ENCODE results near the gene RPL29.

DNA sequence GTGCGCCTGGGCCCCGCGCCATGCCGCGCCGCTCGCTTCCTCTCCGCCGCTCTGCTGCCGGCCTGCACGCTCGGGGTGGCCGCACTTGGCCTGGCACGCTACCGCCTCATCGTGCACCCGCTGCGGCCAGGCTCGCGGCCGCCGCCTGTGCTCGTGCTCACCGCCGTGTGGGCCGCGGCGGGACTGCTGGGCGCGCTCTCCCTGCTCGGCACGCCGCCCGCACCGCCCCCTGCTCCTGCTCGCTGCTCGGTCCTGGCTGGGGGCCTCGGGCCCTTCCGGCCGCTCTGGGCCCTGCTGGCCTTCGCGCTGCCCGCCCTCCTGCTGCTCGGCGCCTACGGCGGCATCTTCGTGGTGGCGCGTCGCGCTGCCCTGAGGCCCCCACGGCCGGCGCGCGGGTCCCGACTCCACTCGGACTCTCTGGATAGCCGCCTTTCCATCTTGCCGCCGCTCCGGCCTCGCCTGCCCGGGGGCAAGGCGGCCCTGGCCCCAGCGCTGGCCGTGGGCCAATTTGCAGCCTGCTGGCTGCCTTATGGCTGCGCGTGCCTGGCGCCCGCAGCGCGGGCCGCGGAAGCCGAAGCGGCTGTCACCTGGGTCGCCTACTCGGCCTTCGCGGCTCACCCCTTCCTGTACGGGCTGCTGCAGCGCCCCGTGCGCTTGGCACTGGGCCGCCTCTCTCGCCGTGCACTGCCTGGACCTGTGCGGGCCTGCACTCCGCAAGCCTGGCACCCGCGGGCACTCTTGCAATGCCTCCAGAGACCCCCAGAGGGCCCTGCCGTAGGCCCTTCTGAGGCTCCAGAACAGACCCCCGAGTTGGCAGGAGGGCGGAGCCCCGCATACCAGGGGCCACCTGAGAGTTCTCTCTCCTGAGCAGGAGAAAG, 39.6 kb downstream of the RPL29 start:
- TF ChIP-seq FOXM1 (IDR thresholded peaks at IDR 0.05; ENCODE audit: borderline replicate concordance) (no peak), BHLHE40 (IDR thresholded peaks at IDR 0.05; ENCODE audit: borderline replicate concordance) (no peak), SP1 (IDR thresholded peaks at IDR 0.05) (no peak), FOXK2 (IDR thresholded peaks at IDR 0.05) (no peak), SUZ12 (IDR thresholded peaks at IDR 0.05) (no peak), LEF1 (IDR thresholded peaks at IDR 0.05; ENCODE audit: borderline replicate concordance) (no peak), TARDBP (IDR thresholded peaks at IDR 0.05) (no peak)
